H9 (cell line): ENCODE measurements around the gene ATP7B. TPM values are rescaled to one million over a fixed set of nuclear protein-coding genes. Genes with fewer than 3 reads are reported as not detected.

Experiments used
- DNase-seq: peaks from one replicate; pipeline ENCODE4 v3.0.0-alpha.2; 2017
- H2AFZ ChIP-seq: one replicate; pipeline ENCODE4 v1.6.1; 2013; ENCODE audit warnings: mild to moderate bottlenecking, low read length, control low read depth, moderate library complexity
- H2AK5ac ChIP-seq: 2 replicates; pipeline ENCODE4 v1.6.1; 2013; ENCODE audit warnings: low read length, control low read depth, mixed read lengths; ENCODE audit not compliant: insufficient read length
- H2BK120ac ChIP-seq: one replicate; pipeline ENCODE4 v1.6.1; 2013; ENCODE audit warnings: low read depth, mild to moderate bottlenecking, low read length, control low read depth, inconsistent platforms; ENCODE audit not compliant: poor library complexity, severe bottlenecking
- H2BK12ac ChIP-seq: 2 replicates; pipeline ENCODE4 v1.6.1; 2013; ENCODE audit warnings: low read length, control low read depth, mixed read lengths, low read depth; ENCODE audit not compliant: insufficient read length
- H2BK15ac ChIP-seq: 2 replicates; pipeline ENCODE4 v1.6.1; 2013; ENCODE audit warnings: low read depth, low read length, control low read depth
- H2BK20ac ChIP-seq: one replicate; pipeline ENCODE4 v1.6.1; 2013; ENCODE audit warnings: low read depth, mild to moderate bottlenecking, low read length, control low read depth, inconsistent platforms; ENCODE audit not compliant: poor library complexity, severe bottlenecking
- H2BK5ac ChIP-seq: 2 replicates; pipeline ENCODE4 v1.6.1; 2013; ENCODE audit warnings: low read length, control low read depth, mixed read lengths; ENCODE audit not compliant: insufficient read length
- H3K14ac ChIP-seq: 2 replicates; pipeline ENCODE4 v1.6.1; 2013; ENCODE audit warnings: low read length, control low read depth; ENCODE audit not compliant: insufficient read depth
- H3K18ac ChIP-seq: 2 replicates; pipeline ENCODE4 v1.6.1; 2013; ENCODE audit warnings: low read depth, mild to moderate bottlenecking, mixed read lengths, low read length, control low read depth; ENCODE audit not compliant: insufficient read length
- H3K23ac ChIP-seq: 2 replicates; pipeline ENCODE4 v1.6.1; 2013; ENCODE audit warnings: low read length, control low read depth, mixed read lengths, low read depth; ENCODE audit not compliant: insufficient read length
- H3K23me2 ChIP-seq: 2 replicates; pipeline ENCODE4 v1.6.1; 2013; ENCODE audit warnings: low read depth, mild to moderate bottlenecking, mixed read lengths, low read length, control low read depth; ENCODE audit not compliant: insufficient read length, poor library complexity, severe bottlenecking
- H3K27ac ChIP-seq: 2 replicates; pipeline ENCODE4 v1.5.1; 2013; ENCODE audit warnings: low read length, control low read depth, mixed read lengths, low read depth; ENCODE audit not compliant: insufficient read length
- H3K27me3 ChIP-seq: 2 replicates; pipeline ENCODE4 v1.6.1; 2013; ENCODE audit warnings: low read length, control low read depth, inconsistent platforms; ENCODE audit not compliant: insufficient read depth
- H3K4ac ChIP-seq: 2 replicates; pipeline ENCODE4 v1.6.1; 2013; ENCODE audit warnings: low read depth, mild to moderate bottlenecking, control low read depth, inconsistent platforms, low read length, moderate library complexity
- H3K4me1 ChIP-seq: 2 replicates; pipeline ENCODE4 v1.6.1; 2013; ENCODE audit warnings: low read length, control low read depth, inconsistent platforms; ENCODE audit not compliant: insufficient read depth
- H3K4me2 ChIP-seq: 2 replicates; pipeline ENCODE4 v1.6.1; 2013; ENCODE audit warnings: low read length, control low read depth, mixed read lengths; ENCODE audit not compliant: insufficient read length, insufficient read depth
- H3K56ac ChIP-seq: 2 replicates; pipeline ENCODE4 v1.6.1; 2013; ENCODE audit warnings: low read depth, mild to moderate bottlenecking, mixed read lengths, low read length, control low read depth; ENCODE audit not compliant: insufficient read length
- H3K79me1 ChIP-seq: 2 replicates; pipeline ENCODE4 v1.6.1; 2013; ENCODE audit warnings: low read depth, mild to moderate bottlenecking, moderate library complexity, low read length, control low read depth, inconsistent platforms; ENCODE audit not compliant: insufficient read depth, poor library complexity, severe bottlenecking
- H3K79me2 ChIP-seq: 2 replicates; pipeline ENCODE4 v1.6.1; 2013; ENCODE audit warnings: low read length, control low read depth, inconsistent platforms; ENCODE audit not compliant: insufficient read depth
- H3K9ac ChIP-seq: 2 replicates; pipeline ENCODE4 v1.6.1; 2013; ENCODE audit warnings: low read length, control low read depth, mixed read lengths; ENCODE audit not compliant: insufficient read length; ENCODE audit errors: extremely low read depth
- H3K9me3 ChIP-seq: one replicate; pipeline ENCODE4 v1.6.1; 2013; ENCODE audit warnings: low read depth, low read length, inconsistent platforms; ENCODE audit not compliant: control insufficient read depth
- H3T11ph ChIP-seq: one replicate; pipeline ENCODE4 v1.6.1; 2013; ENCODE audit warnings: mild to moderate bottlenecking, low read length, control low read depth, inconsistent platforms
- H4K20me1 ChIP-seq: one replicate; pipeline ENCODE4 v1.6.1; 2013; ENCODE audit not compliant: control insufficient read depth, insufficient read length, insufficient read depth
- H4K5ac ChIP-seq: 2 replicates; pipeline ENCODE4 v1.6.1; 2013; ENCODE audit warnings: low read depth, mild to moderate bottlenecking, mixed read lengths, low read length, control low read depth; ENCODE audit not compliant: insufficient read length
- H4K8ac ChIP-seq: replicated peaks from 2 replicates; pipeline ENCODE4 v1.6.1; 2013; ENCODE audit warnings: low read length, control low read depth, mixed read lengths, low read depth; ENCODE audit not compliant: insufficient read length
- H4K91ac ChIP-seq: 2 replicates; pipeline ENCODE4 v1.6.1; 2013; ENCODE audit warnings: low read depth, mild to moderate bottlenecking, moderate library complexity, mixed read lengths, low read length, control low read depth; ENCODE audit not compliant: insufficient read length
- H3K27ac Mint-ChIP-seq, 3 experiments: 2 replicates in 2 of 3; 3 replicates in 1 of 3; pipeline ENCODE4 v1.8.0; 2020 to 2021; ENCODE audit warnings: mixed read lengths in 3 of 3, mild to moderate bottlenecking in 1 of 3, moderate library complexity in 1 of 3
- H3K27me3 Mint-ChIP-seq: 2 replicates; pipeline ENCODE4 v1.8.0; 2021; ENCODE audit warnings: low read depth, mild to moderate bottlenecking, moderate library complexity, mixed read lengths
- H3K36me3 Mint-ChIP-seq, 3 experiments: 2 replicates in 2 of 3; 3 replicates in 1 of 3; pipeline ENCODE4 v1.8.0; 2020 to 2021; ENCODE audit warnings: low read depth in 3 of 3, mixed read lengths in 3 of 3; ENCODE audit not compliant: insufficient read depth in 1 of 3
- H3K4me1 Mint-ChIP-seq, 2 experiments: 2 replicates each; pipeline ENCODE4 v1.8.0; 2020; ENCODE audit warnings: mixed read lengths in 2 of 2
- H3K4me3 Mint-ChIP-seq, 2 experiments: 2 replicates in 1 of 2; 3 replicates in 1 of 2; pipeline ENCODE4 v1.8.0; 2020 to 2021; ENCODE audit warnings: mild to moderate bottlenecking in 2 of 2, mixed read lengths in 2 of 2, moderate library complexity in 1 of 2
- H3K9me3 Mint-ChIP-seq, 2 experiments: 2 replicates in 1 of 2; 3 replicates in 1 of 2; pipeline ENCODE4 v1.8.0; 2020; ENCODE audit warnings: mild to moderate bottlenecking in 2 of 2, mixed read lengths in 2 of 2, moderate library complexity in 1 of 2
- WGBS: extraction: QIAGEN DNeasy Blood & Tissue Kit; methylation state at CpG from one replicate; pipeline ENCODE4 v1.1.7; 2013; ENCODE audit warnings: missing lambda C conversion rate, low lambda C conversion rate, mixed read lengths; ENCODE audit not compliant: insufficient read length; ENCODE audit errors: extremely low coverage; 5-methylcytosine and 5-hydroxymethylcytosine counted together
- total RNA-seq: library from RNA; stranded (reverse); gene quantifications from 2 replicates; pipeline ENCODE4 v1.2.1, GENCODE V29; 2021
- TF ChIP-seq, protein P1 (sequence below): fragments of 200-600 bp; sonication (generic); conservative IDR thresholded peaks from 3 replicates; pipeline ENCODE4 v1.8.0; 2021; ENCODE audit warnings: antibody characterized with exemption, mild to moderate bottlenecking

ATP7B gene
- total RNA-seq, 1 experiment from 2014 or later: 5.8 TPM

DNA sequence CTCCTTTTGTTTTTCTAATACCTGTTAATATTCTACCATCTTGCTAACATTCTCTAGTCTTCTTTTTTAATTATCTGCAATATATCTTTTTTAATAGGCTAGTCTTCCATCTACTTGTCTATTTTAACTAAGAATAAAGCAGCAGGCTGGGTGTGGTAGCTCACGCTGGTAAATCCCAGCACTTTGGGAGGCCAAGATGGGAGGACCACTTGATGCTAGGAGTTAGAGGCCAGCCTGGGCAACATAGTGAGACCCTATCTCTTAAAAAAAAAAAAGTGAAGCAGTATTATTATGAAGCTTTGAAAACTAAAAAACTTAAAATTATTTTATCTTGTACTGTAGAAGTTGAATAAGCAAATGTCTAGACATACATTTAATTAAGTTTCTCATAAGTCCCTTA lies 16.6 kb upstream of the ATP7B start:
- H2BK5ac ChIP-seq: no peak overlapping the region
- H3K27ac ChIP-seq: no peak overlapping the region
- H2AFZ ChIP-seq: no peak overlapping the region
- no peaks in the 10 kb centered on the region for H3K9me3 ChIP-seq
- no peak overlapping the region for H3K14ac ChIP-seq
- H2BK120ac ChIP-seq: no peak overlapping the region
- H3K4me1 Mint-ChIP-seq: no peaks in the 10 kb centered on the region
- H3K23ac ChIP-seq: no peak overlapping the region
- WGBS: no CpG with 5 or more reads among the region's 1 CpG
- no peaks in the 10 kb centered on the region for H3K79me2 ChIP-seq
- no peak overlapping the region for H4K91ac ChIP-seq
- peaks cover 4% of the 10 kb centered on the region for H4K20me1 ChIP-seq
- H4K8ac ChIP-seq: no peak overlapping the region
- no peaks in the 10 kb centered on the region for H3K4me1 ChIP-seq
- H3K27me3 ChIP-seq: no peaks in the 10 kb centered on the region
- H3K9me3 Mint-ChIP-seq: peaks cover 2 to 26% of the 10 kb centered on the region in 2 experiments; a peak in 3 of 5 replicates
- H2BK12ac ChIP-seq: no peak overlapping the region
- no peak for DNase-seq
- H3T11ph ChIP-seq: no peak overlapping the region
- H3K9ac ChIP-seq: no peak overlapping the region
- H3K4me2 ChIP-seq: no peak overlapping the region
- H3K79me1 ChIP-seq: peaks cover 2% of the 10 kb centered on the region
- H3K36me3 Mint-ChIP-seq: peaks cover 34 to 82% (median 72%) of the 10 kb centered on the region in 3 experiments
- H3K4me3 Mint-ChIP-seq: no peak overlapping the region
- H2AK5ac ChIP-seq: no peak overlapping the region
- no peak overlapping the region for H3K56ac ChIP-seq
- H2BK20ac ChIP-seq: no peak overlapping the region
- H4K5ac ChIP-seq: no peak overlapping the region
- no peak overlapping the region for H2BK15ac ChIP-seq
- no peak overlapping the region for H3K18ac ChIP-seq
- no peaks in the 10 kb centered on the region for H3K23me2 ChIP-seq
- no peaks in the 10 kb centered on the region for H3K27me3 Mint-ChIP-seq
- no peak overlapping the region for H3K4ac ChIP-seq
- H3K27ac Mint-ChIP-seq: no peak overlapping the region
- TF ChIP-seq, protein P1, sequence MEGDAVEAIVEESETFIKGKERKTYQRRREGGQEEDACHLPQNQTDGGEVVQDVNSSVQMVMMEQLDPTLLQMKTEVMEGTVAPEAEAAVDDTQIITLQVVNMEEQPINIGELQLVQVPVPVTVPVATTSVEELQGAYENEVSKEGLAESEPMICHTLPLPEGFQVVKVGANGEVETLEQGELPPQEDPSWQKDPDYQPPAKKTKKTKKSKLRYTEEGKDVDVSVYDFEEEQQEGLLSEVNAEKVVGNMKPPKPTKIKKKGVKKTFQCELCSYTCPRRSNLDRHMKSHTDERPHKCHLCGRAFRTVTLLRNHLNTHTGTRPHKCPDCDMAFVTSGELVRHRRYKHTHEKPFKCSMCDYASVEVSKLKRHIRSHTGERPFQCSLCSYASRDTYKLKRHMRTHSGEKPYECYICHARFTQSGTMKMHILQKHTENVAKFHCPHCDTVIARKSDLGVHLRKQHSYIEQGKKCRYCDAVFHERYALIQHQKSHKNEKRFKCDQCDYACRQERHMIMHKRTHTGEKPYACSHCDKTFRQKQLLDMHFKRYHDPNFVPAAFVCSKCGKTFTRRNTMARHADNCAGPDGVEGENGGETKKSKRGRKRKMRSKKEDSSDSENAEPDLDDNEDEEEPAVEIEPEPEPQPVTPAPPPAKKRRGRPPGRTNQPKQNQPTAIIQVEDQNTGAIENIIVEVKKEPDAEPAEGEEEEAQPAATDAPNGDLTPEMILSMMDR: no peak
